SH-SY5Y (cell line): ENCODE data around the gene NCAPD2.

ENCODE experiments used
- GATA2 ChIP-seq: IDR thresholded peaks from 2 replicates; pipeline ENCODE4 v1.6.1; 2011; ENCODE audit warnings: mild to moderate bottlenecking, low read depth, low read length
- GATA3 ChIP-seq: IDR thresholded peaks from 2 replicates; pipeline ENCODE4 v1.6.1; 2011; ENCODE audit warnings: low read depth, mild to moderate bottlenecking, low read length, moderate library complexity

DNA sequence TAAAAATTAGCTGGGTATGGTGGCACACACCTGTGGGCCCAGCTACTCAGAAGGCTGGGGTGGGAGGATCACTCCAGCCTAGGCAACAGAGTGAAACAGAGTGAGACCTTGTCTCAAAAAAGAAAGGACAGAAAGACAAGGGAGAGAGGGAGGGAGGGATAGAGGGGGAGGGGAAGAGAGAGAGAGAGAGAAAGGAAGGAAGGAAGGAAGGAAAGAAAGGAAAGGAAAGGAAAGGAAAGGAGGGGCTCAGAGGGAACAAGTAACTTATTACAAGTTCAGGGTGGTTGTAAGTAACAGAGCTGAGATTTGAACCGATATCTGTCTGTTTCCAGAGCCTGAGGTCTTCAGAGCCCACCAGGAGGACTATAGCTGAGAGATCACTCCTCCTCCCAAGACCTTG lies 53.7 kb downstream of the NCAPD2 start:
- TF ChIP-seq GATA2 (no peak), GATA3 (no peak)
